HG03097 (cell line): ENCODE data around the gene SPTBN1.
"Not testable (repeated sequence)": the region's sequence is repeated elsewhere in the genome, so short reads cannot be mapped to it uniquely, and the experiment has no call there.

Source experiments
- ATAC-seq: cut with Tn5 transposase; IDR thresholded peaks from one replicate; pipeline ENCODE4 v1.9.1; 2021; ENCODE audit not compliant: unreplicated experiment, low FRiP score

Gene SPTBN1

DNA sequence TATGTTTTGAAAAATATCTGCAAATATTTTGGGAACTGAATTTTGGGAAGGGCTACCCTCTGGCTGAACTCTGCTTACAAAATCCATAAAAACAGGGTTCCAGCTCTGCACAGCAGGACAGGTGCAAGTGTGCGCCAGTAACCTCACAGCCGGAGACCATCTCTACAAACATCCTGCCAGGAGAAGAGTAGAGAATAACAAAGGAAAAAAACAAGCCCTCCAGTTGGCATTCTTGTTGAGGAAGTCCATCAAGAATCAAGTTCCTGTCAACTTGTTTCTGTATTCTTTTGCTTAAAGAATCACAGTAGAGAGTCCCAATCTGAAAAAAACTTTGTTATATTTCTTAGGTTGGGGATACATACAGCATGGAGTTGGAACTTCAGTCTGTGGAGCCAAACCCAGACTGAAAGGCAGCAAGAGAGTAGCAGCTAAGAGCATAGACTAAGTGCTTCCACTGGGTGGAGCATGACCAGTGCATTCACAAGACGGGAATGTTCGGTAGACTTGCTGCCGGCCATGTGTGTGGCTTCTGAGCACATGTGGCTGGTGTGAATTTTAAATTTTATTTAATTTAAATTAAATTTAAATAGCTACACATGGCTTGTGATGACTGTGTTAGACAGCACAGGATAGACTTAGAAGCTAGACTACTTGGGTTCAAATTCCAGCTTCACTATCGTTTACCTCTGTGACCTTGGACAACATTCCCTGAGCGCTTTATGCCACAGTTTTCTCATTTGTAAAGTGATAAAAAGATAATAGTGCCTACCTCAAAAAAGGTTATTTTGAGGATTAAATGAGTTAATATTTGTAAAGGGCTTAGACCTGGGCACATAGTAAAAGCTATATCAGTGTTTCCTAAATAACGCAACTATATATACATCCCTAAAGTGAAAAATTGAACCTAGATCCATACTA, 41.9 kb downstream of the SPTBN1 start:
- no peak for ATAC-seq

DNA sequence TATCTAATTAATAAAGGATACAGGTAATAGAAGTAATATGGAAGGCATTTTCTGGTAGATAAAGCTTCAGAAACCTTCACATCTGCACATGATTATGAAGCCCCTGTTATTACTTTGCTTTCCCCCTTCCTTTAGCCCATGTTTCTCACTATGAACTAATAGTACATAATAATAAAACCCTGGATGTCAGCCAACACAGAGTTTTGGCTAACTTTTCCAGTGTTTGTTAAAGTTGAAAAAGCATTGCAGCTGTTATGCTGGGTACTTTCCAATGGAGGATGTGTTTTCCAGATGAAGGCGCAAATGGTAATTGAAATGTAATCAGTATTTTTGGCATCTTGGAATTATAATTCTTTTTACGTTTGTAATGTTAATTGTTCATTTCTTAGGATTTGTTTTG, 43.5 kb downstream of the SPTBN1 start:
- no peak for ATAC-seq

DNA sequence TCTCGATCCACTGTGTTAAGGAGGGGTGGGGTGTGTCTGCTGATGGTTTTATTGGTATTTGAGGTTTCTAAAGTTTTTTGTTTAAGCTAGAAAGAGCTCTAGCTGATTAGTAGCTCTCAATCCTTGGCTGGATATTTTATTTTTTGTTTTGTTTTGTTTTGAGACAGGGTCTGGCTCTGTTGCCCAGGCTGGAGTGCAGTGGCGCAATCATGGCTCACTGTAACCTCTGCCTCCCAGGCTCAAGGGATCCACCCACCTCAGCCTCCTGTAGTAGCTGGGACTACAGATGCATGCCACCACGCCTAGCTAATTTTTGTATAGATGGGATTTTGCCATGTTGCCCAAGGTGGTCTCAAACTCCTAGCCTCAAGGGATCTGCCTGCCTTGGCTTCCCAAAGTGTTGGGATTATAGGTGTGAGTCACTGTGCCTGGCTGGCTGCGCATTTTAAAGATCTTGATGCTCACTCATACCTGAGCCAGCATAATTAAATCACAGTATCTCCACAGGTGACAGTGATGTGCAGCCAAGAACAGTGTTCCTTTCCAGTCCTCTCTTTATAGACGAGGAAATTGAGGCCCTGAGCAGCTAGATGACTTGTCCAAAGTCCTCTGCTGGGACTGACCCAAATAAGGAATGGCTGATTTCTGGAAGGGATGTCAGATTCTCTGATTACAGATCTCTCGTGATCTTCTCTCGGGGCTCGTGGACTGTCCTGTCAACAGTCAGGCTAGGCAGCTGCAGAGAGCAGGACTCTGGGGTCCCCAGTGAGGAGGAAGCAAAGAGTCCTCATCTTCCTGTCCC, 44.5 kb downstream of the SPTBN1 start:
- ATAC-seq = no peak

DNA sequence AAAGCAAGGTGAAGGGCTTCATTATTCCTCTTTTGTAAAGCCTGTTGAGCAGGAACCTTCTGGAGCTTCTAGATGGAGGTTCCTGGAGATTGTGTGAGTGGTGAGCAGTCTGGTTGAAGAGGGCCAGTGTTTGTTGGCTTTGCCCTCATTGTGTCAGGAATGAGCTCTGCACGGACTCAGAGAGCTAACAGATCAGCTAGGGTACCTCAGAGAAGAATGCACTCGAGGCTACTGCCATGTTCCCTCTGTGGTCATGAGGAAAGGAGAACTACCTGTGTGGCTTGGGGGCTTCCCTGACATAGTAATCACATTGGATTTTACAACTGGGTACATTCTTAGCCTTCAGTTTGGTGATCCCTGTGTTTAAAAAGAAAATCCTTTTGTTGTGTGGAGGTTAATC, 46.6 kb downstream of the SPTBN1 start:
- ATAC-seq = no peak

DNA sequence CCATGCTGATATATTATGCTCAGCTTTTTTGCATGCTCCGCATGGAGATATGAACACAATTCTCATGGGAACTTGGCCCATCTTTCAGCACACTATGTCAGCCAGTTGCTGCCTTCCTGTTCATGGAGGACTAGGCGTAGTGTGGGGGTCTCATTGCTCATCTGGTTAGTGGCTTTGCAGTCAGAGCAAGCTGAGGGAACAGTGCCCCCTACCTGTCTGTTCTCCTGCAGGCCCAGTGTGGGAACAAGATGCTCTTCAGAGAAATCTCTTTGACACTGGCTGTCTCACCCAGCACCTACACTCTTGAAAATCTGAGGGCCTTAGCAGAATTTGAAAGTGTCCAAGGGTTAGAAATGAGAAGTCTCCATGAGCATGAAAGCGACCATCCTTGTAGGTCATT, 47.1 kb downstream of the SPTBN1 start:
- no peak for ATAC-seq

DNA sequence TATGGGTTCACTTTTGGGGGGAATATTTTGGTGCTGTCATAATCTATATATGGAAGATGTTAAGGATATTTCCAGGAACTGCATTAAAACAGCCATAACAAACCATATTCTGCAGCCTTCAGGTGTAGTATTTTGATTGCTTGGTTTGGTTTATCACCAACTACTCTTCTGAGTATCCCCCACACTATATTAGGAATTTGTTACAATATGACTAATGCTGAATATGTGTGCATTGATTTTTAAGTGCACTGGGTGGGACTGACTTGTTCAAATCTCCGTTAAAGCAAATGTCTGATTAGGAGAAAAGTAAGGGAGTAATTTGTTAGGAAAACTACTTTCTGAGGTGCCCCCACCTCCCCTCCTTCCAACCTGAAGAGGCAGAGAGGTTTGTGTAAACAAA, 47.7 kb downstream of the SPTBN1 start:
- ATAC-seq = no peak

DNA sequence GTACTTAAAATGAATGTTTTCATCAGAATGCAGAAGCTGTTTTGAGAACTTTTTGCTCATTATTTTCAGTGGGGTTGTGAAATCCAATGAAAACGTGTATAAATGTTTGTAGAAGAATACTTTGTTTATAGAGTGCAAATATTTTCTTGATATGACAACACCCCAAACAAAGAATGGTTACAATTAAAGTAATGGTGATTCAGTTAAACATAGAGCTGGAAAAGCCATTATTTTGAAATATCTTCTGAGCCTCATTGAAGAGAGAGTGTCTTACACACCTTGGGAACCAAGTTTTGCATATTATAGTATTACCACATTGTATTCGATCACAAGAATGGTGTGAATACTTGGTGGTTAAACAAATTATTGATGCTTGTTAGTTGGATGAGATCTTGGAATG, 48.7 kb downstream of the SPTBN1 start:
- ATAC-seq = no peak

DNA sequence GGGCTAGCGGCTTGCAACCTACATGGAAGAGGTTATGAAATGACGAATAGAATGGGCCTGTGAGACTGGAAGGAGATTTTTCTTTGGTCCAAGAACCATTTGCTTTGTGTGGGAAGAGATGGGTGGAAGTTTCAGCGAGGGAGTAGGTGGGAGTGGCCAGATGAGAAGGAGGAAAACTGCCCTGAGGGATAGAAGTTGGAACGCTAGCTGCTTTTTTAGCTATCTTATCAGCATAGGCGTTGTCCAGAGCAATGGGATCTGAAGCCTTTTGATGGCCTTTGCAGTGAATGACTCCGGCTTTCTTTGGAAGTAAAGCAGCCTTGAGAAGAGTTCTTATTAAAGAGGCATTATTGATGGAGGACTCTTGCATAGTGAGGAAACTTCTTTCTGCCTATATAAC, 52.4 kb downstream of the SPTBN1 start:
- ATAC-seq = no peak

DNA sequence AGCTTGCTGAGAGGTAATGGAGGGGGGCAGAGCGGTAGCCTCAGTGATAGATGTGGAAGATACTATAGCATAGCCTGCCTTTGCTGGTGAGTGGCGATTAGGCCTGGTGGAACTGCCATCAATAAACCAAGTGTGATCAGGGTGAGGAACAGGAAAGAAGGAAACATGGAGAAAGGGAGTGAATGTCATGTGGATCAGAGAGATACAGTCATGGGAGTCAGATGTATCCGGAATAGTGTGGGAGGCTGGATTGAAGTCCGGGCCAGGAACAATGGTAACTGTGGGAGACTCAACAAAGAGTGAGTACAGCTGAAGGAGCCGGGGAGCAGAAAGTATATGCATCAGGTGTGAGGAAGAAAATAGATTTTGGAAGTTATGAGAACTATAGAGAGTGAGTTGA, 52.9 kb downstream of the SPTBN1 start:
- not testable (repeated sequence) for ATAC-seq

DNA sequence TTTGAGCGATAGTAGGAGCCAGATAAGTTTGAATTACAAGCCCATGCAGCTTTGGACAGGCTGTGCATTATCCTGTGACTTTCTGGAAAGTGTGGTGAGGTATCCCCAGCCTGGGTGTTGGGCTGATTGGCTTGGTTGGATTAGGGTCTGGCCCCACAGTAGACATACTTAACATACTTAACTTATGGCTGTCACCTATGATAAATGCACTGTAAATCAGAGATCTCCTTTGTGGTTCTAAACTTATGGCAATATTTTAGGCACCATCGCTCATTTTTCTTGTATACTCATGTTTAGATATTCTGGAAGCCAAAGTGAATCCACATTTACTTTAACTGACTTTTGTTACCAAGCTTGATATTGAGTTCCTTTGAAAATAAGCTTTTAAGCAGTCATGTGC, 54.8 kb downstream of the SPTBN1 start:
- no peak for ATAC-seq

DNA sequence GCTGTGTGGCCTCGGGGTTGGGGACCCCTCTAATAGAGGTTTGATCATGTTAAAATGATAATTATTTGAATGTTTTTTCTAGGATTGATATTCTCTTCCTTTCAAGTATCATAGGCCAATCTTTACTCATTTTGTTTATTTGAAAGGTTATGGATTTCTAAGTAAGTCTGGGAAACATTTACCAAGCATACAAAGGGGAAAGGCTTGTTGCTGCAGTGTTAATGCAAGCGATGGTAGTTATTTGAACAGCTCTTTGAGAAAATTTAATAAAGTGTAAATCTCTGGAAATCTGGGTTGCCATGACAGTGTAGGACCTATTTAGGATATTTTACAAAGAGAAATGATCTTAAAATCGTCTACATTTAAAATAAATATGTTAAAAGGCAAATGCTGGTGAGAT, 56.1 kb downstream of the SPTBN1 start:
- ATAC-seq = no peak

DNA sequence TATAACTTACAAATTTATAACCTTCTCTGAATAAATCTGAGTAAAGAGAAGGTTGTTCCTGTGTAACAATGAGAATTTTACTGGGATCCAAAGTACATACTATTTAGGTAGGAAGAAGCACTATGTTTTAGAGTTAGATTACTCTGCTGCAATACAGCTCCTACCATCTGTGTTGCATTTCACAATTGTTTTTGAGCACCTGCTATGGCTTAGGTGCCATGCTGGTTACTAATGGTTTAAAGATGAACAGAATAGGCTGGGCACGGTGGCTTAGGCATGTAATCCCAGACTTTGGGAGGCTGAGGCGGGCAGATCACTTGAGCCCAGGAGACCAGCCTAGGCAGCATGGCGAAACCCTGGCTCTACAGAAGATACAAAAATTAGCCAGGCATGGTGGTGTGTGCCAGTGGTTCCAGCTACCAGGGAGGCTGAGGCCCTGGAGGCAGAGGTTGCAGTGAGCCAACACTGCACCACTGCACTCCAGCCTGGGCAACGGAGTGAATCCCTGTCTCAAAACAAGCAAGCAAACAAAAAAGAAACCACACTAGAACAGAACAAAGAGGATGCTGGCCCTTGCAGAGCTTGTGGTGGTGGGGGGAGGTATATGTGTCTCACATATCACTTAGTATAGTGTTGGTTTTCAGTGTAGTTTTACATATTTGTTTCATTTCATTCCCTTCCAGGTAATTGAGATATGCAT, 56.7 kb downstream of the SPTBN1 start:
- ATAC-seq = peak; percentile 65

DNA sequence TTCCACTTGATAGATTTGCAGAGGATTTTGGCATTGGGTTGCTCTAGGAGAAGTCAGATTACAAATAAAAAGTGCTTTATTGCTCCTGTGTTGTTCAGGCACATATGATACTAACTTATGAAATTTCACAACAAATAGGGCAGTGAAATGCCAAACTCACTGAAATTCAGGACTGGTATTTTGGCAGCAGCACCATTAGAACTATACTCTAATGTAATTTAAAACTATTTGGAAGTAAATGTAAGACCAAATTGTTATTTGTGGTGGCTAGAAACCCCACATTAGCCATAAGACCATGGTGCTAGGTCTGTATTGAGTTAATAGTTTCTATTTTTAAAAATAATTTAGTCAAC, 57.2 kb downstream of the SPTBN1 start:
- ATAC-seq = peak; percentile 11

DNA sequence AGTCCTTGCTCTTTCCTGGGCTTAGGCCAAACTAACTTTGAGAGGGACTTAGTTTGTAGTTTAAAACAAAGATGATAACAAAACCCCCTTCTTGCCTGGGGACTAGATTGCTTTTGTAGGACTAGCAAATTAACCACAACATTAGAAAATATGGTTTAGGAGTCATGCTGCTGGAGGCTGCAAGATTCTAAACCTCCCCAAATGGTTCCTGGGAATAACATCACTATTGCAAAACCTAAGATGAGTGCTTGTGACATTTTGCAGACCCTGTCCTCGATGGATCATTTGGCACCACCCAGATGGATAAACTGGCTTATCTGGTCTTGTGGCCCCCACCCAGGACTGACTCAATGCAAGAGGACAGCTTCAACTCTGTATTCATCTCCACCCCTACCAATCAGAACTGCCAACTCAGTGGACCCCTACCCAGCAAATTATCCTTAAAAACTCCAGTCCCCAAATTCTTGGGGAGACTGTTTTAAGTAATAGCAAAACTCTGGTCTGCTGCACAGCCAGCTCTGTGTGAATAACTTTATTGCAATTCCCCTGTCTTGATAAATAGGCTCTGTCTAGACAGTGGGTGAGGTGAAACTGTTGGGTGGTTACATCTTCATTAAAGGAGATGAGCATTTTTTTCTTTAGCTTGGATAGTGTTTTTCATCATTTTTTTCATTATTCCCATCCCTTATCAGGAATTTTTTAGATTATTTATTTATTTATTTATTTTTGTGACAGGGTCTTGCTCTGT, 58.9 kb downstream of the SPTBN1 start:
- no peak for ATAC-seq

DNA sequence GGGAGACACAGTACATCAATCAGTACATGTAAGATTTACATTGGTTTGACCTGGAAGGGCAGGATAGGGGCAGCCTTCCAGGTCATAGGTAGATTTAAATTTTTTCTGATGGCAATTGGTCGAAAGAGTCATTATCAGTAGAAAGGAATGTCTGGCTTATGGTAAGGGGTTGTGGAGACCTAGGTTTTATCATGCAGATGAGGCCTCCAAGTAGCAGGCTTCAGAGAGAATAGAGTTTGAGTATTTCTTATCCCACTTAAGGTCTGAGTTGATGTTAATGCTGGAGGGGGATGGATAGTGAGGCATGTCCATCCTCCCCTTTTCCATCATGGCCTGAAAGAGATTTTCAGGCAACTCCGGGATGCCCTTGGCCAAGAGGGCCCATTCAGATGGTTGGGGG, 60.7 kb downstream of the SPTBN1 start:
- ATAC-seq = no peak

DNA sequence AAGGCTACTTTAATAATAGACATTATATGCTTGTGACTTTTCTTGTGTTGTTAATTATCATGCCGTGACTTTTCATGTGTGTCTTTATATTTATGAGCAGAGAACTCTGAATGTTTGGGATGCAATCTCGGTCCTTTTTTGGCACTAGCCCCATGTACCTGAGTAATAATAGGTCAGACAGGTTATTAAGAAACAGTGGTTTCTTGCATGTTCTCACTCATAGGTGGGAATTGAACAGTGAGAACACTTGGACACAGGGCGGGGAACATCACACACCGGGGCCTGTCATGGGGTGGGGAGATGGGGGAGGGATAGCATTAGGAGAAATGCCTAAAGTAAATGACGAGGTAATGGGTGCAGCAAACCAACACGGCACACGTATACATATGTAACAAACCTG, 61.9 kb downstream of the SPTBN1 start:
- ATAC-seq = not testable (repeated sequence)

DNA sequence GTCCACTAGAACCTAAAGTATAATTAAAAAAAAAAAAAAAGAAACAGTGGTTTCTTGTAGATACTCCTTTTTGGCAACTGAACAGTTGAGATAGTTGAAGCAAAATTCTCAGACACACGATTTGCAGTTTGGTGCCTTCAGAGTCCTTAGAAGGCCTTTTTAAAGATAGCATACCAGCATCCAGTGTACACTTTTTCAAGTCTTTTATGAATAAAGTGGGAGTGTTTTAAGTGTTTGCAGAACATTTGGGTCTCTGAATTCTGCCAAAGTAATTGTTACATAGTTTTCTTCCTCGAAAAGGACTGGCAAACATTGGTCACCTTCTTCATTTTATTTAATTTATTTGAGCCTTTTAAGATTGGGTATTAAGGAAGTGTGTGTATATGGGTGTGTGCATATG, 62.3 kb downstream of the SPTBN1 start:
- no peak for ATAC-seq

DNA sequence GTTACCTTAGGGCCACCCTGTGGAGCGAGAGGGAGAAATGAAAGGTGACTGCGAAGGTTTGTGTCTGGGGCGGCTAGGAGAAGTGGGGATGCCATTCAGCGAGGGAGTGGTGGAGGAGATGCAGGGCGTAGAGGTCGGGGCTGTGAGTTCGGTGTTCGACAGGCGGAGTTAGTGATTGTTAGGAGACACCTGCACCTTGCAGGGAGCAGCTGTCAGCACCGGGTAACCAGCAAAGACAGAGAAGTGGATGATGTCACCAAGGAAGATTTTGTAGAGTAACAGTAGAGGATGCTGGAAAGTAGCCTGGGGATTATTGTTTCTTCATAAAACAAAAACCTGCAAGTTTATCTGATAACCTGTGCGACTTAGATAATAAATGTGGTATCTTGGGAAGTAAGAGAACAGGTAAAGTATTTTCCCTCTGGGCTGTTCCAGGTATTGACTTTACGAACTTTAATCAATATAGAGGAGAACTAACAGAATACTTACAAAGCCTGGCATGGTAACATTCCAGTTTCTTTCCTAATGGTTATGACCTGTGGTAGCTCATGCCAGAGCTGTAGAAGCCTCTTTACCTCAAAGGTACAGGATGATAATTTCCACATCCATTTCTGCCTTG, 63.8 kb downstream of the SPTBN1 start:
- no peak for ATAC-seq

DNA sequence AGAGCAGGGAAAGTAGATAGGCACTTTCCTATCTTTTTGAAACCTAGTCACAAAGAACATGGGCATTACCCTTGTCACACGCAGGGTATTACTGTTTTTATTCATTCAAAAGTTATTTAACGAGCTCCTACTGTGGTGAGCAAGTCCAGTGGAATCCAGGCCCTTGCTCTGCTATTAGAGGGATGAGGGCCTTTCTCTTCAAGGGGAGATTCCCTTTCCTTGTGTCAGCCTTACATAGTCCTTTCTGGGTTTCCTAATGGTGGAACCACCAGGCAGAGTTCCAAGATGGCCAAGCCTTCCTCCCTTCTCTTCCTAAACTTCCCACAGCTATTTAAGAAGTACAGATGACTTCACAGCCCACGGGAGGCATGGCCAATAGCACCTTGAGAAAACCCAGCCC, 64.6 kb downstream of the SPTBN1 start:
- ATAC-seq = no peak

DNA sequence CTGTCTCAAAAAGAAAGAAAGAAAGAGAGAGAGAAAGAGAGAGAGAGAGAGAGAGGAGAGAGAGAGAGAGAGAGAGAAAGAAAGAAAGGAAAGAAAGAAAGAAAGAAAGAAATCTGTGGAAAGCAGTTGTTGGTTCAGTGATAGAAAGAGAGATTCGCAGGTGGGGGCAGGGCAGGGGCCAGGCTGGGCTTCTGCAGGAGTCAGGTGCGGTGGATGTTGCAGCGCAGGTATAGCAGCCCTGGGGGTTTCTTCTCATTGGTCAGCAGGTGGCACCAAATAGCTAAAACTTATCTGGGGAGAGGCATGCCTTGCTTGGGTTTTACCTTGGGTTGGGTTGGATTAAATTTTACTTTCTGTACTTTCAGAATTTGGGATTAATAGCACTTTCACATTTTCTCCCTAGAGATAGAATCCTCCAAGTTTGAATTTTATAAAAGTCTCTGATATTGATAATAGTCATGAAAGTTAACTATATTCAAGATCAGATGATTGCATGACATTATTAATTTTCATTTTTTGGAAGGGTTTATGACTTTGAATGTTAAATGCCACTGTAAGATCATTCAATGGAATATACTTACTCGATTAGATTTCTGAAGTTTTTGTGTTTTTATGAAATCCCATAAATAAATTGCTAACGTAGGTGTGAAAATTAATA, 66.6 kb downstream of the SPTBN1 start:
- ATAC-seq = peak; percentile 63
